Fibroblast of pulmonary artery (primary cell): ENCODE measurements around the gene STIMATE.

Experiments
- DNase-seq: peaks from one replicate; pipeline ENCODE4 v3.0.0-alpha.2; 2010; ENCODE audit warnings: low read depth
- H3K4me3 ChIP-seq: replicated peaks from 2 replicates; pipeline ENCODE4 v1.5.1; 2011; ENCODE audit warnings: low read depth, mild to moderate bottlenecking, control low read depth, low read length, moderate library complexity
- CTCF ChIP-seq: IDR thresholded peaks from 2 replicates; pipeline ENCODE4 v1.5.1; 2011; ENCODE audit warnings: mild to moderate bottlenecking, control low read depth, low read length, inconsistent platforms; ENCODE audit errors: missing control alignments

Gene STIMATE

GRCh38 chr3:52890735-52891134, 6.6 kb downstream of the STIMATE start:
- DNase-seq: no peak
- no peak for TF ChIP-seq CTCF
- H3K4me3 ChIP-seq: no peak overlapping the region

GRCh38 chr3:52889901-52890300, 7.4 kb downstream of the STIMATE start:
- no peak overlapping the region for H3K4me3 ChIP-seq
- DNase-seq: no peak
- TF ChIP-seq CTCF: no peak

GRCh38 chr3:52887166-52887565, 10.2 kb downstream of the STIMATE start:
- no peak for DNase-seq
- H3K4me3 ChIP-seq: no peak overlapping the region
- no peak for TF ChIP-seq CTCF

GRCh38 chr3:52886049-52886730, 11.2 kb downstream of the STIMATE start:
- DNase-seq: no peak
- H3K4me3 ChIP-seq: no peak overlapping the region
- TF ChIP-seq CTCF: no peak

- H3K4me3 ChIP-seq: no peak overlapping the region
- TF ChIP-seq CTCF: no peak
- DNase-seq: no peak
These were observed 15.0 kb downstream of the STIMATE start for GRCh38 chr3:52882377-52882776.

- DNase-seq: no peak
- TF ChIP-seq CTCF: no peak
These were observed 15.5 kb downstream of the STIMATE start for GRCh38 chr3:52881871-52882270.

GRCh38 chr3:52880474-52880873, 16.9 kb downstream of the STIMATE start:
- no peak overlapping the region for H3K4me3 ChIP-seq
- no peak for DNase-seq
- TF ChIP-seq CTCF: no peak

More at GRCh38 chr3:52881871-52882270, 15.5 kb downstream of the STIMATE start:
- no peak overlapping the region for H3K4me3 ChIP-seq
